Neural progenitor cell (in vitro differentiated cells): Measurements from ENCODE around the gene MBD2. TPM values are rescaled to one million over a fixed set of nuclear protein-coding genes. Genes with fewer than 3 reads are reported as not detected.

Experiments used
- DNase-seq: peaks from one replicate; pipeline ENCODE4 v3.0.0-alpha.2; 2016; ENCODE audit warnings: low spot score
- H2AFZ ChIP-seq: fragments of 200-600 bp; sonication (generic); replicated peaks from 2 replicates; pipeline ENCODE4 v1.6.1; 2016; ENCODE audit warnings: antibody characterized with exemption
- H3F3A ChIP-seq: fragments of 200-600 bp; sonication (generic); 2 replicates; pipeline ENCODE4 v1.6.1; 2016; ENCODE audit warnings: antibody characterized with exemption, low read depth
- H3K27ac ChIP-seq: fragments of 200-600 bp; sonication (generic); 2 replicates; pipeline ENCODE4 v1.5.1; 2016; ENCODE audit warnings: mild to moderate bottlenecking
- H3K27me3 ChIP-seq: fragments of 200-600 bp; sonication (generic); 2 replicates; pipeline ENCODE4 v1.6.1; 2016; ENCODE audit warnings: mild to moderate bottlenecking, moderate library complexity
- H3K36me3 ChIP-seq: fragments of 200-600 bp; sonication (generic); 2 replicates; pipeline ENCODE4 v1.5.1; 2016
- H3K4me1 ChIP-seq: fragments of 200-600 bp; sonication (generic); 2 replicates; pipeline ENCODE4 v1.6.1; 2016; ENCODE audit warnings: mixed run types
- H3K4me2 ChIP-seq: fragments of 200-600 bp; sonication (generic); 2 replicates; pipeline ENCODE4 v1.6.1; 2016
- H3K4me3 ChIP-seq: fragments of 200-600 bp; sonication (generic); 2 replicates; pipeline ENCODE4 v1.5.1; 2016
- H3K79me2 ChIP-seq: fragments of 200-600 bp; sonication (generic); 2 replicates; pipeline ENCODE4 v1.6.1; 2016; ENCODE audit warnings: low read depth
- H3K9ac ChIP-seq: fragments of 200-600 bp; sonication (generic); 2 replicates; pipeline ENCODE4 v1.6.1; 2016
- H3K9me3 ChIP-seq: fragments of 200-600 bp; sonication (generic); 2 replicates; pipeline ENCODE4 v1.5.1; 2016; ENCODE audit warnings: low read depth
- H4K20me1 ChIP-seq: fragments of 200-600 bp; sonication (generic); 2 replicates; pipeline ENCODE4 v1.6.1; 2016; ENCODE audit warnings: low read depth
- H3K27ac Mint-ChIP-seq: 3 replicates; pipeline ENCODE4 v1.8.0; 2021; ENCODE audit warnings: mixed read lengths
- H3K27me3 Mint-ChIP-seq: 2 replicates; pipeline ENCODE4 v1.8.0; 2022; ENCODE audit warnings: low read depth, mild to moderate bottlenecking, inconsistent platforms, moderate library complexity, mixed read lengths; ENCODE audit not compliant: insufficient read depth
- H3K36me3 Mint-ChIP-seq: 3 replicates; pipeline ENCODE4 v1.8.0; 2021; ENCODE audit warnings: mixed read lengths
- H3K4me1 Mint-ChIP-seq: 3 replicates; pipeline ENCODE4 v1.8.0; 2021; ENCODE audit warnings: mixed read lengths
- H3K4me3 Mint-ChIP-seq: 3 replicates; pipeline ENCODE4 v1.8.0; 2021; ENCODE audit warnings: mild to moderate bottlenecking, moderate library complexity, mixed read lengths
- H3K9me3 Mint-ChIP-seq: 3 replicates; pipeline ENCODE4 v1.8.0; 2020; ENCODE audit warnings: mixed read lengths
- CTCF ChIP-seq: fragments of 200-600 bp; sonication (generic); IDR thresholded peaks from 2 replicates; pipeline ENCODE4 v1.5.1; 2017; ENCODE audit warnings: antibody characterized with exemption, mild to moderate bottlenecking
- EZH2 ChIP-seq: fragments of 200-600 bp; sonication (generic); IDR thresholded peaks from 2 replicates; pipeline ENCODE4 v1.6.1; 2017; ENCODE audit warnings: antibody characterized with exemption, mild to moderate bottlenecking, moderate library complexity
- EZH2phosphoT487 ChIP-seq: fragments of 200-600 bp; sonication (generic); IDR thresholded peaks from 2 replicates; pipeline ENCODE4 v1.6.1; 2017; ENCODE audit warnings: antibody characterized with exemption
- total RNA-seq: library from RNA; depleted of rRNA; stranded (reverse); fragments of >200 nt; gene quantifications from 2 replicates; pipeline ENCODE4 v1.2.3, GENCODE V29; 2015; ENCODE audit warnings: low replicate concordance

The MBD2 gene
- total RNA-seq, 1 donor from 2014 or later, result 36.5 TPM

- H3K27ac ChIP-seq, result no peak overlapping the region
- no peak overlapping the region for H3K9ac ChIP-seq
- Mint-ChIP-seq H3K4me1 (peaks cover 4% of the 10 kb centered on the region), H3K4me3 (no peak overlapping the region), H3K36me3 (no peaks in the 10 kb centered on the region), H3K27me3 (no peaks in the 10 kb centered on the region), H3K9me3 (peaks cover 3% of the 10 kb centered on the region), H3K27ac (no peak overlapping the region)
- no peaks in the 10 kb centered on the region for H3F3A ChIP-seq
- H3K36me3 ChIP-seq, result no peaks in the 10 kb centered on the region
- no peak for DNase-seq
- H4K20me1 ChIP-seq, result no peaks in the 10 kb centered on the region
- H2AFZ ChIP-seq, result peak overlapping the region; percentile 97
- H3K4me3 ChIP-seq, result no peak overlapping the region
- H3K9me3 ChIP-seq, result no peaks in the 10 kb centered on the region
- no peaks in the 10 kb centered on the region for H3K79me2 ChIP-seq
- TF ChIP-seq EZH2phosphoT487 (no peak), CTCF (no peak), EZH2 (no peak)
- H3K4me2 ChIP-seq, result no peak overlapping the region
- H3K27me3 ChIP-seq, result no peaks in the 10 kb centered on the region
- peaks cover 8% of the 10 kb centered on the region for H3K4me1 ChIP-seq
Observed at GRCh38 chr18:54239091-54239490, 14.6 kb upstream of the MBD2 start.

- Histone ChIP-seq H3K27ac (no peak overlapping the region), H3K4me1 (peaks cover 8% of the 10 kb centered on the region), H3K27me3 (no peaks in the 10 kb centered on the region), H3K36me3 (no peaks in the 10 kb centered on the region), H3K9ac (no peak overlapping the region), H3K4me3 (no peak overlapping the region), H3F3A (no peaks in the 10 kb centered on the region), H4K20me1 (no peaks in the 10 kb centered on the region), H3K4me2 (no peak overlapping the region), H3K79me2 (no peaks in the 10 kb centered on the region), H2AFZ (peak overlapping the region; percentile 97), H3K9me3 (no peaks in the 10 kb centered on the region)
- no peak for DNase-seq
- no peak overlapping the region for H3K27ac Mint-ChIP-seq
- H3K4me3 Mint-ChIP-seq, result no peak overlapping the region
- peaks cover 3% of the 10 kb centered on the region for H3K9me3 Mint-ChIP-seq
- no peaks in the 10 kb centered on the region for H3K27me3 Mint-ChIP-seq
- peaks cover 4% of the 10 kb centered on the region for H3K4me1 Mint-ChIP-seq
- no peak for TF ChIP-seq EZH2
- no peak for TF ChIP-seq CTCF
- no peak for TF ChIP-seq EZH2phosphoT487
- H3K36me3 Mint-ChIP-seq, result no peaks in the 10 kb centered on the region
Observed at GRCh38 chr18:54238173-54238936, 13.9 kb upstream of the MBD2 start.

DNA sequence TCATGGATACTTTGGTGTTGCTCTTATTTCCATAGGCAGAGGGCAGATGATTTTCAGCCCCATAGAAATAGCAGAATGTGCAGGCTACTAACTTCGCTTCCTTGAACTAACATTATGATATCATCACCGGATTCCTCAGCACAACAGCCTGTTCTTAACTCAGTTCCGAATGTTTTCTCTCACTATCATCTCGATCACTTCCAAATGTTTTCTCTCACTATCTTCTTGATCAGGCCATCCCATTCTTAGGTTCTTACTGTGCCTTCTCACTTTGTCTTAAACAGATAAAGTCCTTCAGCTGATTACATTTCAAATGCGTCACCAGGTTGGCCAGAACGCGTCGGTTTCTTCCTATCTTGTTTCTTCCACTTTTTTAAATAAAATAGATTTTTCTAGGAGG lies 11.4 kb upstream of the MBD2 start:
- Mint-ChIP-seq H3K4me1 (peaks cover 4% of the 10 kb centered on the region), H3K4me3 (no peak overlapping the region), H3K27me3 (peaks cover 2% of the 10 kb centered on the region), H3K36me3 (no peaks in the 10 kb centered on the region), H3K27ac (no peak overlapping the region), H3K9me3 (no peaks in the 10 kb centered on the region)
- Histone ChIP-seq H3K4me1 (peaks cover 18% of the 10 kb centered on the region), H3K4me2 (no peak overlapping the region), H3K9ac (no peak overlapping the region), H4K20me1 (no peaks in the 10 kb centered on the region), H2AFZ (peak overlapping the region; percentile 38), H3K27ac (no peak overlapping the region), H3F3A (no peaks in the 10 kb centered on the region), H3K4me3 (no peak overlapping the region), H3K9me3 (no peaks in the 10 kb centered on the region), H3K27me3 (no peaks in the 10 kb centered on the region), H3K79me2 (no peaks in the 10 kb centered on the region), H3K36me3 (no peaks in the 10 kb centered on the region)
- no peak for DNase-seq
- TF ChIP-seq CTCF (no peak), EZH2phosphoT487 (no peak), EZH2 (no peak)
